K562 (cell line): ENCODE results near the gene GRHL3.

Source experiments
- ARID2 ChIP-seq: fragments of 450-650 bp; IDR thresholded peaks from 2 replicates; pipeline ENCODE4 v1.6.1; 2017; ENCODE audit warnings: antibody characterized with exemption, mild to moderate bottlenecking
- FOXP4 ChIP-seq: sonication (generic); formaldehyde crosslinking; IDR thresholded peaks from 2 replicates; pipeline ENCODE4 v1.8.0; 2022; ENCODE audit warnings: mild to moderate bottlenecking, missing genetic modification reagents, borderline replicate concordance
- NCOA4 ChIP-seq: fragments of 450-650 bp; IDR thresholded peaks from 2 replicates; pipeline ENCODE4 v1.6.1; 2018; ENCODE audit warnings: mild to moderate bottlenecking; ENCODE audit not compliant: partially characterized antibody
- ZBTB7A ChIP-seq: IDR thresholded peaks from 2 replicates; pipeline ENCODE4 v1.6.1; 2011; ENCODE audit warnings: low read depth, mild to moderate bottlenecking, low read length, moderate library complexity, borderline replicate concordance; ENCODE audit not compliant: control insufficient read depth
- ZNF197 ChIP-seq: fragments of 200-800 bp; sonication (Bioruptor generic); IDR thresholded peaks from 2 replicates; pipeline ENCODE4 v1.6.1; 2016; ENCODE audit warnings: low read depth, missing genetic modification characterization, missing compliant biosample characterization
- ZNF644 ChIP-seq: fragments of 200-800 bp; sonication (Bioruptor generic); IDR thresholded peaks from 2 replicates; pipeline ENCODE4 v1.6.1; 2016; ENCODE audit warnings: low read depth, missing genetic modification characterization, missing compliant biosample characterization

GRCh38 chr1:24347159-24347934 is 28.2 kb downstream of the GRHL3 start:
- no peak for TF ChIP-seq ZNF644
- TF ChIP-seq FOXP4 (CRISPR knock-in tag) = no peak
- no peak for TF ChIP-seq ZNF197
- TF ChIP-seq NCOA4 = no peak
- no peak for TF ChIP-seq ZBTB7A
- TF ChIP-seq ARID2 = no peak
